ENCODE data around the gene UBASH3B. TPM values are rescaled to one million over a fixed set of nuclear protein-coding genes. Genes with fewer than 3 reads are reported as not detected.

UBASH3B gene
- total and polyA plus RNA-seq, 2 experiments from 2014 or later = 5.1 to 11.1 TPM

- Histone ChIP-seq H3K9me2 (replicated peaks; ENCODE audit: insufficient read depth) (no peaks in the 10 kb centered on the region), H2AFZ (no peak overlapping the region), H3K4me3 (no peak overlapping the region), H3K36me3 (replicated peaks; ENCODE audit: insufficient read depth, low read depth) (no peaks in the 10 kb centered on the region), H3K9me3 (ENCODE audit: low read depth) (no peaks in the 10 kb centered on the region), H3K4me1 (ENCODE audit: insufficient read depth) (peaks cover 4% of the 10 kb centered on the region), H3K27me3 (no peaks in the 10 kb centered on the region), H4K20me1 (ENCODE audit: insufficient read depth, poor library complexity, severe bottlenecking) (no peaks in the 10 kb centered on the region), H3K79me2 (no peaks in the 10 kb centered on the region), H3K4me2 (no peak overlapping the region), H3K27ac (no peak overlapping the region)
- no peak for DNase-seq (ENCODE audit: low spot score)
- TF ChIP-seq CTCF (IDR thresholded peaks at IDR 0.05; ENCODE audit: poor library complexity) = no peak
- TF ChIP-seq EZH2 (IDR thresholded peaks at IDR 0.05; ENCODE audit: borderline replicate concordance) = no peak
- TF ChIP-seq EZH2phosphoT487 (IDR thresholded peaks at IDR 0.05; ENCODE audit: low read depth, severe bottlenecking, unreplicated experiment) = no peak
- WGBS (ENCODE audit: low lambda C conversion rate, missing lambda C conversion rate) = 75% methylated on average over 12 of the region's 12 CpGs
Measured at GRCh38 chr11:122671400-122671891, 15.9 kb downstream of the UBASH3B start.

GRCh38 chr11:122672892-122673291 lies 17.4 kb downstream of the UBASH3B start:
- WGBS (ENCODE audit: low lambda C conversion rate, missing lambda C conversion rate) = 94% methylated on average over 4 of the region's 4 CpGs
- Histone ChIP-seq H4K20me1 (ENCODE audit: insufficient read depth, poor library complexity, severe bottlenecking) (no peaks in the 10 kb centered on the region), H3K79me2 (no peaks in the 10 kb centered on the region)

GRCh38 chr11:122673701-122674100 lies 18.2 kb downstream of the UBASH3B start:
- H3K9me2 ChIP-seq (replicated peaks; ENCODE audit: insufficient read depth) = no peaks in the 10 kb centered on the region
- no peaks in the 10 kb centered on the region for H3K79me2 ChIP-seq
- H2AFZ ChIP-seq = no peak overlapping the region
- no peaks in the 10 kb centered on the region for H3K36me3 ChIP-seq (replicated peaks; ENCODE audit: insufficient read depth, low read depth)
- H3K4me1 ChIP-seq (ENCODE audit: insufficient read depth) = peaks cover 4% of the 10 kb centered on the region
- H3K27ac ChIP-seq = no peak overlapping the region
- TF ChIP-seq CTCF (IDR thresholded peaks at IDR 0.05; ENCODE audit: poor library complexity) = no peak
- no peak for TF ChIP-seq EZH2 (IDR thresholded peaks at IDR 0.05; ENCODE audit: borderline replicate concordance)
- no peak for TF ChIP-seq EZH2phosphoT487 (IDR thresholded peaks at IDR 0.05; ENCODE audit: low read depth, severe bottlenecking, unreplicated experiment)
- no peaks in the 10 kb centered on the region for H4K20me1 ChIP-seq (ENCODE audit: insufficient read depth, poor library complexity, severe bottlenecking)
- no peak overlapping the region for H3K4me3 ChIP-seq
- no peak overlapping the region for H3K4me2 ChIP-seq
- no peak for DNase-seq (ENCODE audit: low spot score)
- H3K27me3 ChIP-seq = no peaks in the 10 kb centered on the region
- no peaks in the 10 kb centered on the region for H3K9me3 ChIP-seq (ENCODE audit: low read depth)

More at GRCh38 chr11:122672892-122673291, 17.4 kb downstream of the UBASH3B start:
- no peak for TF ChIP-seq CTCF (IDR thresholded peaks at IDR 0.05; ENCODE audit: poor library complexity)
- TF ChIP-seq EZH2phosphoT487 (IDR thresholded peaks at IDR 0.05; ENCODE audit: low read depth, severe bottlenecking, unreplicated experiment) = no peak
- TF ChIP-seq EZH2 (IDR thresholded peaks at IDR 0.05; ENCODE audit: borderline replicate concordance) = no peak
- peaks cover 4% of the 10 kb centered on the region for H3K4me1 ChIP-seq (ENCODE audit: insufficient read depth)
- no peaks in the 10 kb centered on the region for H3K36me3 ChIP-seq (replicated peaks; ENCODE audit: insufficient read depth, low read depth)
- no peaks in the 10 kb centered on the region for H3K9me3 ChIP-seq (ENCODE audit: low read depth)
- H3K27ac ChIP-seq = no peak overlapping the region
- no peaks in the 10 kb centered on the region for H3K9me2 ChIP-seq (replicated peaks; ENCODE audit: insufficient read depth)
- no peak overlapping the region for H2AFZ ChIP-seq
- no peak for DNase-seq (ENCODE audit: low spot score)
- H3K4me2 ChIP-seq = no peak overlapping the region
- no peaks in the 10 kb centered on the region for H3K27me3 ChIP-seq
- H3K4me3 ChIP-seq = no peak overlapping the region

- Histone ChIP-seq H3K4me2 (no peak overlapping the region), H3K9me2 (replicated peaks; ENCODE audit: insufficient read depth) (no peaks in the 10 kb centered on the region), H3K4me1 (ENCODE audit: insufficient read depth) (peaks cover 4% of the 10 kb centered on the region), H3K79me2 (no peaks in the 10 kb centered on the region), H2AFZ (no peak overlapping the region), H3K9me3 (ENCODE audit: low read depth) (no peaks in the 10 kb centered on the region), H4K20me1 (ENCODE audit: insufficient read depth, poor library complexity, severe bottlenecking) (no peaks in the 10 kb centered on the region), H3K27ac (no peak overlapping the region), H3K36me3 (replicated peaks; ENCODE audit: insufficient read depth, low read depth) (no peaks in the 10 kb centered on the region), H3K27me3 (no peaks in the 10 kb centered on the region), H3K4me3 (no peak overlapping the region)
- WGBS (ENCODE audit: low lambda C conversion rate, missing lambda C conversion rate) = 71% methylated on average over 4 of the region's 4 CpGs
- no peak for DNase-seq (ENCODE audit: low spot score)
- TF ChIP-seq EZH2phosphoT487 (IDR thresholded peaks at IDR 0.05; ENCODE audit: low read depth, severe bottlenecking, unreplicated experiment) (no peak), CTCF (IDR thresholded peaks at IDR 0.05; ENCODE audit: poor library complexity) (no peak), EZH2 (IDR thresholded peaks at IDR 0.05; ENCODE audit: borderline replicate concordance) (no peak)
Measured at GRCh38 chr11:122676638-122677037, 21.1 kb downstream of the UBASH3B start.
